GM12892 (cell line): Measurements from ENCODE around the gene AGPAT2.

Experiments used
- DNase-seq: peaks from one replicate; pipeline ENCODE4 v3.0.0; 2011; ENCODE audit not compliant: insufficient read length
- FAIRE-seq: peaks from 2 replicates; lab custom pipeline; 2011; peaks lifted over from hg19 to GRCh38; lab: Jason Lieb, UNC
- POLR2A ChIP-seq: IDR thresholded peaks from 2 replicates; pipeline ENCODE4 v1.6.1; 2011; ENCODE audit warnings: low read depth, low read length, control low read depth
- POLR2AphosphoS5 ChIP-seq: IDR thresholded peaks from 2 replicates; pipeline ENCODE4 v1.6.1; 2011; ENCODE audit warnings: low read depth, low read length, control low read depth
- TAF1 ChIP-seq: IDR thresholded peaks from 2 replicates; pipeline ENCODE4 v1.6.1; 2011; ENCODE audit warnings: low read depth, mild to moderate bottlenecking, control low read depth, low read length, borderline replicate concordance

Gene AGPAT2

GRCh38 chr9:136725612-136726011 lies 38.4 kb upstream of the AGPAT2 start:
- DNase-seq (no peak), FAIRE-seq (no peak)
- no peak for TF ChIP-seq POLR2A
- no peak for TF ChIP-seq TAF1
- no peak for TF ChIP-seq POLR2AphosphoS5

- FAIRE-seq, result no peak
- no peak for TF ChIP-seq POLR2AphosphoS5
- no peak for TF ChIP-seq POLR2A
- TF ChIP-seq TAF1, result no peak
- DNase-seq, result no peak
Measured at GRCh38 chr9:136724772-136725171, 37.5 kb upstream of the AGPAT2 start.

- DNase-seq, result no peak
- TF ChIP-seq TAF1 (no peak), POLR2A (no peak), POLR2AphosphoS5 (no peak)
- FAIRE-seq, result no peak
Measured at GRCh38 chr9:136723989-136724388, 36.7 kb upstream of the AGPAT2 start.

GRCh38 chr9:136723362-136723976 lies 36.2 kb upstream of the AGPAT2 start:
- FAIRE-seq (no peak), DNase-seq (no peak)
- TF ChIP-seq TAF1 (no peak), POLR2AphosphoS5 (peak; percentile 61; the same call in 1 of the 2 replicates), POLR2A (no peak; the same call in 1 of the 2 replicates)

GRCh38 chr9:136722969-136723356 lies 35.7 kb upstream of the AGPAT2 start:
- DNase-seq (no peak), FAIRE-seq (no peak)
- TF ChIP-seq TAF1 (no peak), POLR2A (no peak), POLR2AphosphoS5 (peak; percentile 71)

- no peak for FAIRE-seq
- no peak for DNase-seq
- TF ChIP-seq TAF1 (no peak), POLR2AphosphoS5 (no peak), POLR2A (peak; percentile 40; the same call in 1 of the 2 replicates)
Measured at GRCh38 chr9:136722093-136722968, 35.1 kb upstream of the AGPAT2 start.

GRCh38 chr9:136721339-136722092 lies 34.3 kb upstream of the AGPAT2 start:
- DNase-seq (no peak), FAIRE-seq (no peak)
- no peak for TF ChIP-seq TAF1

GRCh38 chr9:136720898-136721338 lies 33.7 kb upstream of the AGPAT2 start:
- no peak for TF ChIP-seq TAF1
- no peak for TF ChIP-seq POLR2A
- TF ChIP-seq POLR2AphosphoS5, result no peak
- DNase-seq (no peak), FAIRE-seq (no peak)

GRCh38 chr9:136720251-136720897 lies 33.1 kb upstream of the AGPAT2 start:
- no peak for FAIRE-seq
- TF ChIP-seq POLR2AphosphoS5 (no peak), TAF1 (no peak), POLR2A (no peak)
- DNase-seq, result no peak

- FAIRE-seq (no peak), DNase-seq (no peak)
- no peak for TF ChIP-seq POLR2A
- TF ChIP-seq TAF1, result no peak
- TF ChIP-seq POLR2AphosphoS5, result no peak
Measured at GRCh38 chr9:136719195-136719880, 32.1 kb upstream of the AGPAT2 start.
